Fibroblast of lung (primary cell): ENCODE measurements around the gene RELA. TPM values are rescaled to one million over a fixed set of nuclear protein-coding genes. Genes with fewer than 3 reads are reported as not detected.
A peak's percentile ranks its signal among the peaks of the same experiment; 100 is the strongest.

ENCODE experiments used
- DNase-seq, 2 donors: peaks; one replicate each; pipeline versions ENCODE4 v3.0.0 to v3.0.0-alpha.2; 2010; ENCODE audit warnings: low read depth in 2 of 2
- H2AFZ ChIP-seq: 2 replicates; pipeline ENCODE4 v1.5.1; 2012; ENCODE audit warnings: low read length, control low read depth, inconsistent platforms
- H3K27ac ChIP-seq: 2 replicates; pipeline ENCODE4 v1.5.1; 2011; ENCODE audit warnings: low read length, control low read depth; ENCODE audit not compliant: insufficient read depth
- H3K27me3 ChIP-seq: 2 replicates; pipeline ENCODE4 v1.5.1; 2011; ENCODE audit warnings: mild to moderate bottlenecking, low read length; ENCODE audit not compliant: control insufficient read depth, insufficient read depth
- H3K36me3 ChIP-seq: 2 replicates; pipeline ENCODE4 v1.5.1; 2011; ENCODE audit warnings: low read length; ENCODE audit not compliant: control insufficient read depth, insufficient read depth
- H3K4me1 ChIP-seq: 2 replicates; pipeline ENCODE4 v1.5.1; 2011; ENCODE audit warnings: low read length; ENCODE audit not compliant: control insufficient read depth, insufficient read depth; ENCODE audit errors: extremely low read depth
- H3K4me2 ChIP-seq: 2 replicates; pipeline ENCODE4 v1.5.1; 2011; ENCODE audit warnings: low read length, control low read depth; ENCODE audit not compliant: insufficient read depth; ENCODE audit errors: extremely low read depth
- H3K4me3 ChIP-seq, 4 experiments: fragments of 200-600 bp in 1 of 4; sonication (generic) in 1 of 4; replicated peaks in 1 of 4; 2 replicates each; pipeline ENCODE4 v1.5.1; 2011 to 2016; ENCODE audit warnings: low read length in 4 of 4, low read depth in 3 of 4, mild to moderate bottlenecking in 3 of 4, control low read depth in 2 of 4, inconsistent platforms in 1 of 4, mixed read lengths in 1 of 4; ENCODE audit not compliant: insufficient read depth in 1 of 4; ENCODE audit errors: control extremely low read depth in 1 of 4
- H3K79me2 ChIP-seq: 2 replicates; pipeline ENCODE4 v1.5.1; 2012; ENCODE audit warnings: mild to moderate bottlenecking, low read length, inconsistent platforms; ENCODE audit not compliant: control insufficient read depth, insufficient read depth
- H3K9ac ChIP-seq: 2 replicates; pipeline ENCODE4 v1.5.1; 2011; ENCODE audit warnings: mild to moderate bottlenecking, low read length, control low read depth; ENCODE audit not compliant: insufficient read depth
- H3K9me3 ChIP-seq: 2 replicates; pipeline ENCODE4 v1.5.1; 2012; ENCODE audit warnings: low read depth, low read length; ENCODE audit not compliant: control insufficient read depth, insufficient read depth
- H4K20me1 ChIP-seq: 2 replicates; pipeline ENCODE4 v1.5.1; 2011; ENCODE audit warnings: low read length; ENCODE audit not compliant: control insufficient read depth, insufficient read depth; ENCODE audit errors: extremely low read depth
- EZH2 ChIP-seq: IDR thresholded peaks from 2 replicates; pipeline ENCODE4 v1.5.1; 2012; ENCODE audit warnings: low read length, control low read depth, mild to moderate bottlenecking; ENCODE audit errors: missing control alignments
- polyA plus RNA-seq, 2 donors: library from polyadenylated mRNA; depleted of rRNA in 1 of 2; stranded (reverse) in 1 of 2; unstranded in 1 of 2; fragments of >200 nt; gene quantifications; 2 replicates each; pipeline ENCODE4 v1.2.1, GENCODE V29; 2011 to 2012; ENCODE audit warnings: missing spikeins in 1 of 2
- total RNA-seq: library from RNA; depleted of rRNA; stranded (reverse); fragments of >200 nt; gene quantifications from 2 replicates; pipeline ENCODE4 v1.2.1, GENCODE V29; 2014
- TF ChIP-seq, protein P1 (sequence below), 2 donors: IDR thresholded peaks in 1 of 2; conservative IDR thresholded peaks in 1 of 2; 1 replicate in 1 of 2; 2 replicates in 1 of 2; pipeline ENCODE4 v1.5.1; 2011 to 2012; ENCODE audit warnings: low read length in 2 of 2, control low read depth in 1 of 2, inconsistent platforms in 1 of 2, low read depth in 1 of 2, mild to moderate bottlenecking in 1 of 2

RELA gene
- total and polyA plus RNA-seq, 2 donors (not counting 1 experiment from before 2014, with no cell fraction given): 15.7 to 23.0 TPM

DNA sequence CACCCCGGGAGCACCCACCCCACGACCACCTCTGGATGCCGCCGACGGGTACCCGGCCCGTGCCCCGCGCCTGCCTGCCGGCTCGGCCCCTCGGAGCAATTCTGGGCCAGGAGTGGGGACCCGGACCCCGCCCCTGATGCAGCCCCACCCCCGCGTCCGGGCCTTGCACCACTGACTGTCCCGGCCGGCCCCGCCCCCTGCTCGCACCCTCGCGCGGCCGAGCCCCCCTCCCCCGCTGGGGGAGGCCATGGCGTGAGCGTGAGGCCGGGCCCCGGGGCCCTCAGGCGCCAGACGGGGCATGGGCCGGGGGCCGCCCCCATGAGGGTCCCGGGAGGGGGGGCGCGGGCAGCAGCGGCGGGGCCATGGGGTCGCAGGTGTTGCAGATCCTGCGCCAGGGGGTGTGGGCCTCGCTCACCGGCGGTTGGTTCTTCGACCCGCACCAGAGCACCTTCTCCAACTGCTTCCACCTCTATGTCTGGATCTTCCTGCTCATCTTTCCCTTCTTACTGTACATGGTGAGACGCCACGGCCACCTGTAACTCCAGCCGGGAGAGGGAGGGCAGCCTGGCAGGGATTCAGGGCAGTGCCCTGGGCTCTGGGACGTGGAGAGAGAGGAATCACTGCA lies 46.7 kb downstream of the RELA start:
- Histone ChIP-seq H3K27me3 (no peaks in the 10 kb centered on the region), H3K4me3 (peak overlapping the region; percentile 74 to 82 (median 80)), H3K9ac (peak overlapping the region; percentile 92), H3K79me2 (peaks cover 49% of the 10 kb centered on the region), H3K4me1 (peaks cover 24% of the 10 kb centered on the region), H3K36me3 (peaks cover 34% of the 10 kb centered on the region), H3K4me2 (peak overlapping the region; percentile 97), H2AFZ (no peak overlapping the region), H3K9me3 (no peaks in the 10 kb centered on the region), H4K20me1 (no peaks in the 10 kb centered on the region), H3K27ac (peak overlapping the region; percentile 90)
- TF ChIP-seq, protein P1, sequence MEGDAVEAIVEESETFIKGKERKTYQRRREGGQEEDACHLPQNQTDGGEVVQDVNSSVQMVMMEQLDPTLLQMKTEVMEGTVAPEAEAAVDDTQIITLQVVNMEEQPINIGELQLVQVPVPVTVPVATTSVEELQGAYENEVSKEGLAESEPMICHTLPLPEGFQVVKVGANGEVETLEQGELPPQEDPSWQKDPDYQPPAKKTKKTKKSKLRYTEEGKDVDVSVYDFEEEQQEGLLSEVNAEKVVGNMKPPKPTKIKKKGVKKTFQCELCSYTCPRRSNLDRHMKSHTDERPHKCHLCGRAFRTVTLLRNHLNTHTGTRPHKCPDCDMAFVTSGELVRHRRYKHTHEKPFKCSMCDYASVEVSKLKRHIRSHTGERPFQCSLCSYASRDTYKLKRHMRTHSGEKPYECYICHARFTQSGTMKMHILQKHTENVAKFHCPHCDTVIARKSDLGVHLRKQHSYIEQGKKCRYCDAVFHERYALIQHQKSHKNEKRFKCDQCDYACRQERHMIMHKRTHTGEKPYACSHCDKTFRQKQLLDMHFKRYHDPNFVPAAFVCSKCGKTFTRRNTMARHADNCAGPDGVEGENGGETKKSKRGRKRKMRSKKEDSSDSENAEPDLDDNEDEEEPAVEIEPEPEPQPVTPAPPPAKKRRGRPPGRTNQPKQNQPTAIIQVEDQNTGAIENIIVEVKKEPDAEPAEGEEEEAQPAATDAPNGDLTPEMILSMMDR (conservative IDR thresholded peaks at IDR 0.05 in 1 of 2, IDR thresholded peaks at IDR 0.05 in 1 of 2; ENCODE audit: low read depth in 1 of 2, low read length in 2 of 2): no peak
- TF ChIP-seq EZH2: no peak
- peak; percentile 15 to 21 for DNase-seq

DNA sequence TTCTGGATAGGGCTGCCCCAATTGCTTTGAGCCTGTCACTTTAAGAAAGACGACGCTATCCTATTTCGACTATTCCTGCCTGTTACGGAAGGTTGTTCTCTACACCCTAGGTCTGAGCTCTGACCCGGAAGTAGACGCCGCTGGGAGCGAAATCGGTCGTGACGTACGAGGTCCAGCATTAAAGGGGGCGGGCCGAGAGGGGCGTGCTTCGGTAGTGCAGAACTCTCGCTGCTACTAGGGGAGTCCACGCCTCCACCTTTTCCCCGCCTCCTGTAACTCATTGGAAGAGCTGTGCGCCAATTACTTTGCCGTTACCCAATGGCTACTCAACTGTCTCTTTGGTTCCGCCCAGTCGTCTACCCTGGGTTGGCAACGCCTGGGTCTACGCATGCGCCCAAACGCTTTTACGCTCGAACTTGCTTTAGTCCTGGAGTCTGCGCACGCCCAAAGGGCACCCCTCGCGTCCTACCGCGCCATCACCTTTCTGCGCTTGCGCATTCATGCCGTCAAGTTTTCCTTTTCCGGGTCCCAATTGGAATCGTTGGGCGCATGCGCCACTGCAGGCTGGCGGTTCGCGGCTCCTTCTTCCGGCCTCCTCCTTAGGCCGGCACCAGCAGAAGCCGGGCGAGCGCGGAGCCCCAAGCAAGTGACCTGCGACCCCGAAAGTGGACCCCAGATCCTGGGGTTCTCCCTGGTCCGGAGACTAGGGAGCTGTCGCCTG lies 47.3 kb downstream of the RELA start, which contains the start of gene PCNX3:
Gene PCNX3 (plus strand): TSS at position 548 of the 721 bp plus-strand sequence. CDS start 536 bp downstream, outside the sequence.
- TF ChIP-seq, protein P1 (conservative IDR thresholded peaks at IDR 0.05 in 1 of 2, IDR thresholded peaks at IDR 0.05 in 1 of 2; ENCODE audit: low read depth in 1 of 2, low read length in 2 of 2): no peak
- no peak for TF ChIP-seq EZH2
- Histone ChIP-seq H4K20me1 (no peaks in the 10 kb centered on the region), H3K4me3 (peak within 1 kb of the TSS; percentile 87 to 98 (median 91)), H2AFZ (no peak within 1 kb of the TSS), H3K9me3 (no peaks in the 10 kb centered on the region), H3K79me2 (peaks cover 53% of the 10 kb centered on the region), H3K4me1 (peaks cover 25% of the 10 kb centered on the region), H3K9ac (peak within 1 kb of the TSS; percentile 92), H3K4me2 (peak within 1 kb of the TSS; percentile 97), H3K36me3 (peaks cover 32% of the 10 kb centered on the region), H3K27ac (peak within 1 kb of the TSS; percentile 90), H3K27me3 (no peaks in the 10 kb centered on the region)
- DNase-seq: peak; percentile 100

DNA sequence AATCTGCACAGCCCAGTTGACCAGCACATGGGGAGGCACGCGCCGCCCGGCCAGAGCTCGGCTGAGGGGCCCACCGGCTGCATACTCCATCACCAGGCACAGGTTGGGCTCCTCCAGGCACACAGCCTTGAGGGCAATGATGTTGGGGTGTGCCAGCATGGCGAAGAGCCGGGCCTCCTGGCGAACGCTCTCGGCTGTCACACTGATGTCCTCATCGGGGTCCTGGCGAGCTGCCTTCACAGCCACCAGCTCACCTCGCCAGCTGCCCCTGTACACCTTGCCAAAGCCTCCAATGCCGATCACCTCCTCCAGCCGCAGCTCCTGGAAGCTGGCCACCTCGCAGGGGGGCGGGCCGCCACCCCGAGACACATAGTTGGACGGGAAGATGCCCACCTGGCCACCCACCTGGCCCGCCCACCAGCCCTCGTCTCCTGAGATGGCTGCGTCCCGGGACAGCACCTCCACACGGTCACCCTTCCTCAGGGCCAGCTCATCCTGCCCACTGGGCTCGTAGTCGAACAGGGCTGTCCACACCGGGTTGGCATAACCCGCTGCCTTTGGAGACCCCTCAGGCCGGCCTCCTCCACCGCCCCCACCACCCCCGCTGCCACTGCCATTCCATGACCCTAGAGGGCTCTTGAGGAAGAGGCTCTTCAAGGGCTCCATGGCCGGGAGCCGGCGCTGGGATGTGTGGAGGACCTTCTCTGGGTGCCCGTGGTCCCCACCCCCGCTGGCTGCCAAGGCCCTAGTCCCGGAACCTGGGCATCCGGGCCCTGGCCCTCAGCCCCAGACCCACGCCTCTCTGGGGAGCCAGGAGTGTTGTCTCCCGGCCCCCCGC lies 49.4 kb downstream of the RELA start:
- TF ChIP-seq, protein P1 (conservative IDR thresholded peaks at IDR 0.05 in 1 of 2, IDR thresholded peaks at IDR 0.05 in 1 of 2; ENCODE audit: low read depth in 1 of 2, low read length in 2 of 2): no peak
- TF ChIP-seq EZH2: no peak
- no peak overlapping the region for H2AFZ ChIP-seq
- H4K20me1 ChIP-seq: no peaks in the 10 kb centered on the region
- H3K4me1 ChIP-seq: peaks cover 38% of the 10 kb centered on the region
- DNase-seq: no peak
- peak overlapping the region; percentile 87 to 98 (median 91) for H3K4me3 ChIP-seq
- H3K36me3 ChIP-seq: peaks cover 19% of the 10 kb centered on the region
- H3K9ac ChIP-seq: peak overlapping the region; percentile 88
- no peaks in the 10 kb centered on the region for H3K9me3 ChIP-seq
- peak overlapping the region; percentile 85 for H3K4me2 ChIP-seq
- peaks cover 57% of the 10 kb centered on the region for H3K79me2 ChIP-seq
- no peaks in the 10 kb centered on the region for H3K27me3 ChIP-seq
- peak overlapping the region; percentile 84 for H3K27ac ChIP-seq
